ENCODE results near the gene DLG5. TPM values are rescaled to one million over a fixed set of nuclear protein-coding genes. Genes with fewer than 3 reads are reported as not detected.

The DLG5 gene
- total and polyA plus RNA-seq, 9 of the 15 experiments (the other 6 are each of a cell fraction or from before 2014, with no cell fraction given): 1.4 to 26.8 (median 11.2) TPM

- TF ChIP-seq, protein P1, sequence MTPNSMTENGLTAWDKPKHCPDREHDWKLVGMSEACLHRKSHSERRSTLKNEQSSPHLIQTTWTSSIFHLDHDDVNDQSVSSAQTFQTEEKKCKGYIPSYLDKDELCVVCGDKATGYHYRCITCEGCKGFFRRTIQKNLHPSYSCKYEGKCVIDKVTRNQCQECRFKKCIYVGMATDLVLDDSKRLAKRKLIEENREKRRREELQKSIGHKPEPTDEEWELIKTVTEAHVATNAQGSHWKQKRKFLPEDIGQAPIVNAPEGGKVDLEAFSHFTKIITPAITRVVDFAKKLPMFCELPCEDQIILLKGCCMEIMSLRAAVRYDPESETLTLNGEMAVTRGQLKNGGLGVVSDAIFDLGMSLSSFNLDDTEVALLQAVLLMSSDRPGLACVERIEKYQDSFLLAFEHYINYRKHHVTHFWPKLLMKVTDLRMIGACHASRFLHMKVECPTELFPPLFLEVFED (CRISPR knock-in tag; conservative IDR thresholded peaks at IDR 0.05): no peak
Measured at GRCh38 chr10:77823811-77824542, 102.6 kb downstream of the DLG5 start (continued).

GRCh38 chr10:77821551-77821950, 105.0 kb downstream of the DLG5 start:
- Histone ChIP-seq H3K9me1 (ENCODE audit: control insufficient read depth, insufficient read depth, low read length) (peaks cover 2% of the 10 kb centered on the region), H3K27me3 (ENCODE audit: control insufficient read depth in 2 of 2, insufficient read depth in 2 of 2, low read length in 2 of 2) (no peaks in the 10 kb centered on the region), H3K27ac (ENCODE audit: extremely low read depth, low read depth, low read length) (no peak overlapping the region), H3K4me1 (replicated peaks in 1 of 2; ENCODE audit: control insufficient read depth in 2 of 2, insufficient read depth in 2 of 2, low read length in 2 of 2) (0 out of 5 replicates have a peak, but pooled peaks cover 0 to 3% of the 10 kb centered on the region in 2 experiments), H3K9me3 (replicated peaks; ENCODE audit: control insufficient read depth, insufficient read depth, low read depth, low read length) (no peaks in the 10 kb centered on the region), H3K4me2 (ENCODE audit: insufficient read depth, low read length) (no peak overlapping the region), H3K36me3 (ENCODE audit: control insufficient read depth, insufficient read depth, low read length) (peaks cover 69% of the 10 kb centered on the region), H3K79me2 (ENCODE audit: control insufficient read depth, insufficient read depth, low read length) (no peaks in the 10 kb centered on the region), H3K4me3 (no peak overlapping the region), H3K9ac (ENCODE audit: insufficient read depth in 1 of 2, low read depth in 2 of 2, low read length in 2 of 2) (peak overlapping the region in 1 of 2 experiments; percentile 28; a peak in 1 of 4 replicates), H4K20me1 (replicated peaks; ENCODE audit: control insufficient read depth, insufficient read depth, low read length) (0 out of 2 replicates have a peak, but pooled peaks cover under 1% of the 10 kb centered on the region), H2AFZ (ENCODE audit: low read depth, low read length) (no peak overlapping the region)
- ChIA-PET CTCF (ENCODE audit: low intra/inter-chr PET ratio) (no interaction called here), POLR2A (interaction anchor here (0.6 to 0.9 kb wide), 2 partner anchors 14 to 214 kb away, joined by 3 to 4 read pairs; no protein-coding TSS in a partner anchor)
- WGBS (ENCODE audit: insufficient coverage, low coverage, missing lambda C conversion rate): 72% methylated on average over 12 of the region's 12 CpGs
- intact Hi-C loops (cut with micrococcal nuclease) (no loop called here), in situ Hi-C loops (cut with MboI) (no loop called here)
- ATAC-seq (no peak), DNase-seq (ENCODE audit: extremely low read depth in 1 of 4, low spot score in 3 of 4) (no peak), FAIRE-seq (no peak)
- TF ChIP-seq SUPT5H (IDR thresholded peaks at IDR 0.05) (no peak), SMAD4 (CRISPR knock-in tag; conservative IDR thresholded peaks at IDR 0.05) (no peak), STAT5B (CRISPR knock-in tag; IDR thresholded peaks at IDR 0.05) (no peak), POLR2G (IDR thresholded peaks at IDR 0.05; ENCODE audit: low read depth, low read length) (0 out of 2 replicates have a peak, but pooled peaks have one; percentile 21), SMAD3 (CRISPR knock-in tag; conservative IDR thresholded peaks at IDR 0.05) (no peak)
- TF ChIP-seq, protein P2, sequence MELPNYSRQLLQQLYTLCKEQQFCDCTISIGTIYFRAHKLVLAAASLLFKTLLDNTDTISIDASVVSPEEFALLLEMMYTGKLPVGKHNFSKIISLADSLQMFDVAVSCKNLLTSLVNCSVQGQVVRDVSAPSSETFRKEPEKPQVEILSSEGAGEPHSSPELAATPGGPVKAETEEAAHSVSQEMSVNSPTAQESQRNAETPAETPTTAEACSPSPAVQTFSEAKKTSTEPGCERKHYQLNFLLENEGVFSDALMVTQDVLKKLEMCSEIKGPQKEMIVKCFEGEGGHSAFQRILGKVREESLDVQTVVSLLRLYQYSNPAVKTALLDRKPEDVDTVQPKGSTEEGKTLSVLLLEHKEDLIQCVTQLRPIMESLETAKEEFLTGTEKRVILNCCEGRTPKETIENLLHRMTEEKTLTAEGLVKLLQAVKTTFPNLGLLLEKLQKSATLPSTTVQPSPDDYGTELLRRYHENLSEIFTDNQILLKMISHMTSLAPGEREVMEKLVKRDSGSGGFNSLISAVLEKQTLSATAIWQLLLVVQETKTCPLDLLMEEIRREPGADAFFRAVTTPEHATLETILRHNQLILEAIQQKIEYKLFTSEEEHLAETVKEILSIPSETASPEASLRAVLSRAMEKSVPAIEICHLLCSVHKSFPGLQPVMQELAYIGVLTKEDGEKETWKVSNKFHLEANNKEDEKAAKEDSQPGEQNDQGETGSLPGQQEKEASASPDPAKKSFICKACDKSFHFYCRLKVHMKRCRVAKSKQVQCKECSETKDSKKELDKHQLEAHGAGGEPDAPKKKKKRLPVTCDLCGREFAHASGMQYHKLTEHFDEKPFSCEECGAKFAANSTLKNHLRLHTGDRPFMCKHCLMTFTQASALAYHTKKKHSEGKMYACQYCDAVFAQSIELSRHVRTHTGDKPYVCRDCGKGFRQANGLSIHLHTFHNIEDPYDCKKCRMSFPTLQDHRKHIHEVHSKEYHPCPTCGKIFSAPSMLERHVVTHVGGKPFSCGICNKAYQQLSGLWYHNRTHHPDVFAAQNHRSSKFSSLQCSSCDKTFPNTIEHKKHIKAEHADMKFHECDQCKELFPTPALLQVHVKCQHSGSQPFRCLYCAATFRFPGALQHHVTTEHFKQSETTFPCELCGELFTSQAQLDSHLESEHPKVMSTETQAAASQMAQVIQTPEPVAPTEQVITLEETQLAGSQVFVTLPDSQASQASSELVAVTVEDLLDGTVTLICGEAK (IDR thresholded peaks at IDR 0.05): no peak
- TF ChIP-seq, protein P2 (CRISPR knock-in tag; IDR thresholded peaks at IDR 0.05): no peak
- TSS peak; percentile 25 for BruUV-seq (replicated peaks)
